Kidney (tissue), 14 donors: ENCODE measurements around the gene TMEM198. TPM values are rescaled to one million over a fixed set of nuclear protein-coding genes. Genes with fewer than 3 reads are reported as not detected.

Source experiments
- DNase-seq, 5 donors: peaks; one replicate each; pipeline ENCODE4 v3.0.0-alpha.2; 2013 to 2020
- FAIRE-seq: peaks from 2 replicates; lab custom pipeline; 2012; peaks lifted over from hg19 to GRCh38; lab: Jason Lieb, UNC
- H3K27ac ChIP-seq, 2 donors: one replicate each; pipeline ENCODE4 v1.7.0; 2013; ENCODE audit warnings: low read depth in 2 of 2, low read length in 2 of 2, inconsistent platforms in 1 of 2
- H3K27me3 ChIP-seq: one replicate; pipeline ENCODE4 v1.7.1; 2013; ENCODE audit warnings: low read length, inconsistent platforms; ENCODE audit not compliant: control insufficient read depth, insufficient read depth
- H3K36me3 ChIP-seq, 3 donors: one replicate each; pipeline versions ENCODE4 v1.7.0 to v1.7.1; 2013; ENCODE audit warnings: low read length in 3 of 3, control low read depth in 1 of 3, inconsistent platforms in 1 of 3; ENCODE audit not compliant: insufficient read depth in 3 of 3, control insufficient read depth in 2 of 3
- H3K4me1 ChIP-seq, 3 donors: one replicate each; pipeline versions ENCODE4 v1.7.0 to v1.7.1; 2013; ENCODE audit warnings: low read length in 3 of 3, inconsistent platforms in 1 of 3, low read depth in 1 of 3; ENCODE audit not compliant: control insufficient read depth in 2 of 3, insufficient read depth in 2 of 3
- H3K4me3 ChIP-seq, 3 donors: one replicate each; pipeline versions ENCODE4 v1.7.0 to v1.8.1; 2013; ENCODE audit warnings: low read length in 3 of 3, control low read depth in 1 of 3, inconsistent platforms in 1 of 3
- H3K9ac ChIP-seq, 3 donors: one replicate each; pipeline versions ENCODE4 v1.7.0 to v1.7.1; 2013; ENCODE audit warnings: low read length in 3 of 3, control low read depth in 1 of 3, inconsistent platforms in 1 of 3
- H3K9me3 ChIP-seq, 3 donors: one replicate each; pipeline versions ENCODE4 v1.7.0 to v1.7.1; 2013; ENCODE audit warnings: low read length in 3 of 3, control low read depth in 1 of 3, inconsistent platforms in 1 of 3; ENCODE audit not compliant: control insufficient read depth in 2 of 3, insufficient read depth in 1 of 3
- CTCF ChIP-seq: IDR thresholded peaks from 3 replicates; pipeline ENCODE4 v1.5.1; 2012; ENCODE audit warnings: mild to moderate bottlenecking, moderate library complexity, borderline replicate concordance; ENCODE audit not compliant: insufficient read depth; ENCODE audit errors: extremely low read depth
- intact Hi-C: fragments of 100-400 bp; cut with DNase I; formaldehyde crosslinking; loops from one replicate; pipeline ENCODE4 v1.11.1; 2022
- polyA plus RNA-seq: library from polyadenylated mRNA; stranded (reverse); fragments of 350-450 nt; fragmentation: Illumina TruSeq; extraction: RNeasy Lipid Tissue Mini Kit (QIAGEN cat#74804); gene quantifications from one replicate; pipeline ENCODE4 v1.2.3, GENCODE V29; 2014; ENCODE audit warnings: low read depth, low replicate concordance; ENCODE audit not compliant: insufficient read depth
- total RNA-seq: library from RNA; stranded (reverse); fragmentation: NEBNext Ultra II Directional; extraction: Animal tissue kit (Norgen Biotek cat#: 25700); gene quantifications from one replicate; pipeline ENCODE4 v1.2.1, GENCODE V29; 2021
- donor health status: control.
- donor health status: control.
- donor health status: control.
- donor health status: control.
- donor health status: control.
- donor health status: DM: yes; HTN: yes; CAD: no.
- donor health status: Normal renal cell carcinoma (clear cell type).

TMEM198 gene
- total and polyA plus RNA-seq, 2 donors from 2014 or later, result 4.2 to 4.5 TPM

DNA sequence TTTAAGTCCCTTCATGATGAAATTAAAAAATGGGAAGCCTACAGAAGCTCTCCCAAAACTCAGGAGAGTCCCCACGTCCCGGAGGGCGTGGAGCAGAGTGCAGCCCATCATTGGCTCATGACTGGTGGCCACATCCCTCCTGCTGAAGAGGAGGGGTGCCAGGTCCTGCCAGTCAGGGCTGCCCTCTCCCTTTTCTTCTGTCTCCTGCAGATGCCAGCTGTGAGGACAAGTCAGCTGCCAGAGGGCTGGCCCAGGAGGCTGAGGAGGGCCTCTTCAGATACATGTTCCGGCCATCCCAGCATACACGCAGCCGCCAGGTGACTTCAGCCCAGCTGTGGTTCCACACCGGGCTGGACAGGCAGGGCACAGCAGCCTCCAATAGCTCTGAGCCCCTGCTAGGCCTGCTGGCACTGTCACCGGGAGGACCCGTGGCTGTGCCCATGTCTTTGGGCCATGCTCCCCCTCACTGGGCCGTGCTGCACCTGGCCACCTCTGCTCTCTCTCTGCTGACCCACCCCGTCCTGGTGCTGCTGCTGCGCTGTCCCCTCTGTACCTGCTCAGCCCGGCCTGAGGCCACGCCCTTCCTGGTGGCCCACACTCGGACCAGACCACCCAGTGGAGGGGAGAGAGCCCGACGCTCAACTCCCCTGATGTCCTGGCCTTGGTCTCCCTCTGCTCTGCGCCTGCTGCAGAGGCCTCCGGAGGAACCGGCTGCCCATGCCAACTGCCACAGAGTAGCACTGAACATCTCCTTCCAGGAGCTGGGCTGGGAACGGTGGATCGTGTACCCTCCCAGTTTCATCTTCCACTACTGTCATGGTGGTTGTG is 30.9 kb downstream of the TMEM198 start:
- DNase-seq, result no peak

GRCh38 chr2:219575566-219576504 is 32.0 kb downstream of the TMEM198 start:
- no peaks in the 10 kb centered on the region for H3K27me3 ChIP-seq
- no peak overlapping the region for H3K27ac ChIP-seq
- H3K9ac ChIP-seq, result no peak overlapping the region
- peaks cover 0 to 4% (median 0%) of the 10 kb centered on the region in 3 donors for H3K4me1 ChIP-seq
- FAIRE-seq, result no peak
- H3K36me3 ChIP-seq, result no peaks in the 10 kb centered on the region
- no peak for TF ChIP-seq CTCF
- no peak for DNase-seq
- no peaks in the 10 kb centered on the region for H3K9me3 ChIP-seq
- intact Hi-C loops, result no loop called here
- H3K4me3 ChIP-seq, result no peak overlapping the region

More for the DNA sequence above, 30.9 kb downstream of the TMEM198 start:
- TF ChIP-seq CTCF, result no peak
- Histone ChIP-seq H3K27me3 (no peaks in the 10 kb centered on the region), H3K9ac (no peak overlapping the region), H3K27ac (no peak overlapping the region), H3K9me3 (no peaks in the 10 kb centered on the region), H3K4me1 (peaks cover 0 to 11% (median 4%) of the 10 kb centered on the region in 3 donors), H3K4me3 (no peak overlapping the region), H3K36me3 (no peaks in the 10 kb centered on the region)
- intact Hi-C loops, result no loop called here
- no peak for FAIRE-seq

GRCh38 chr2:219576505-219577388 is 32.9 kb downstream of the TMEM198 start:
- FAIRE-seq (no peak), DNase-seq (peak in 4 of 5 donors; percentile 89 to 92 (median 91))
- Histone ChIP-seq H3K9ac (no peak overlapping the region), H3K27ac (no peak overlapping the region), H3K4me1 (peaks cover 0 to 3% (median 0%) of the 10 kb centered on the region in 3 donors), H3K9me3 (no peaks in the 10 kb centered on the region), H3K36me3 (no peaks in the 10 kb centered on the region), H3K27me3 (no peaks in the 10 kb centered on the region), H3K4me3 (no peak overlapping the region)
- no peak for TF ChIP-seq CTCF
- intact Hi-C loops, result no loop called here
